HG02970 (cell line): Measurements from ENCODE around the gene CYP2S1.
"Not testable (repeated sequence)": the region's sequence is repeated elsewhere in the genome, so short reads cannot be mapped to it uniquely, and the experiment has no call there.

Source experiments
- ATAC-seq: cut with Tn5 transposase; IDR thresholded peaks from one replicate; pipeline ENCODE4 v1.9.1; 2021; ENCODE audit warnings: mild to moderate bottlenecking, moderate library complexity, moderate number of reproducible peaks; ENCODE audit not compliant: unreplicated experiment, low FRiP score

The CYP2S1 gene

DNA sequence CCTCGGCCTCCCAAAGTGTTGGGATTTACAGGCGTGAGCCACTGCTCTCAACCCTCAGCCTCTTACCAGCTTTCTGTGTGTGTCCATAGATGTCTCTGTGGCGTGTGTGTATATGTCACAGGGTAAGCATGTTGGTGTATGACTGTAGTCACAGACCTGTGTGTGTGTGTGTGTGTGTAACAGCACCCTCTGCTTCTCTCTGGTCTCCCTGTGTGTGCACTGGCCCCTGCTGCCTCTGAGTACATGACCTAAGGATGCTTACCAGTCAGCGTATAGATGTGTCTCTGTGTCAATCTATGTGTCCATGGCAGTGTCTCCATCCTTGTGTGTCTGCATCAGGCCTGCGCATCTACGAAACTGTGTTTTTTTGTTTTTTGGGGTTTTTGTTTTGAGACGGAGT is 31.6 kb downstream of the CYP2S1 start:
- no peak for ATAC-seq

DNA sequence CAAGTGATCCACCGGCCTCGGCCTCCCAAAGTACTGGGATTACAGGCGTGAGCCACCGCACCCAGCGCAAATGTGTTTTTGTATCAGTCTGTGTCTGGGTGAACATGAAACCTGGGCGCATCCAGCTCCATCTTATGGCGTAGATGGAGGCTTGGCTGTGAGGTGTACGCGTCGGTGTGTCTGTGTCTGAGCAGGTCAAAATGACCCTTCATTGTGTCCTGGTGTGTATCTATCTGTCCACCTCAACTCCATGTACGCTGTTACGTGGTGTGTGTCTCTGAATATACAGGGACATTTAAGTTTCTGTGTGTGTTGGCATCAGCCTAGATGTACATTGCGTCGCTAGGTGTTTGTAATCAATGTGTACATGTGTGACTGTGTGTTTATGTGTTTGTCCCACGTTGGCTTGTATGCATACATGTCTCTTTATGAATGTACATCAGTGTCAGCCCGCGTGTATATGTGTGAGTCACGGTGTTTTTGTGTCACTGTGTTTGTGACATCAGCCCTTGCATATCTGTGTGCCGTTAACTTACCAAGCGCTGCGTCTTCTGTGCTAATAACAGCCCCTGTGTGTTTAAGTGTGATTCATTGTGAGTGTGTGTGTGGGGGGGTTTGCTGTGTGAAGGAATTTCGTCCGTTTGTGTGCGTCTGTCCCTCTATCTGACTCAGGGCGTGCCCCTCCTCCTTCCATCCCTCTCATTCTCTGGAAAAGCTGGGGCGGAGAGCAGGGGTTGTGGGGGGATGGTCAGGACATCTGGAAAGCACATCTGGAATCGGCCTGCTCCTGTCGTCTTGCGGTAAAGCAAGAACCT is 32.4 kb downstream of the CYP2S1 start:
- ATAC-seq: no peak

DNA sequence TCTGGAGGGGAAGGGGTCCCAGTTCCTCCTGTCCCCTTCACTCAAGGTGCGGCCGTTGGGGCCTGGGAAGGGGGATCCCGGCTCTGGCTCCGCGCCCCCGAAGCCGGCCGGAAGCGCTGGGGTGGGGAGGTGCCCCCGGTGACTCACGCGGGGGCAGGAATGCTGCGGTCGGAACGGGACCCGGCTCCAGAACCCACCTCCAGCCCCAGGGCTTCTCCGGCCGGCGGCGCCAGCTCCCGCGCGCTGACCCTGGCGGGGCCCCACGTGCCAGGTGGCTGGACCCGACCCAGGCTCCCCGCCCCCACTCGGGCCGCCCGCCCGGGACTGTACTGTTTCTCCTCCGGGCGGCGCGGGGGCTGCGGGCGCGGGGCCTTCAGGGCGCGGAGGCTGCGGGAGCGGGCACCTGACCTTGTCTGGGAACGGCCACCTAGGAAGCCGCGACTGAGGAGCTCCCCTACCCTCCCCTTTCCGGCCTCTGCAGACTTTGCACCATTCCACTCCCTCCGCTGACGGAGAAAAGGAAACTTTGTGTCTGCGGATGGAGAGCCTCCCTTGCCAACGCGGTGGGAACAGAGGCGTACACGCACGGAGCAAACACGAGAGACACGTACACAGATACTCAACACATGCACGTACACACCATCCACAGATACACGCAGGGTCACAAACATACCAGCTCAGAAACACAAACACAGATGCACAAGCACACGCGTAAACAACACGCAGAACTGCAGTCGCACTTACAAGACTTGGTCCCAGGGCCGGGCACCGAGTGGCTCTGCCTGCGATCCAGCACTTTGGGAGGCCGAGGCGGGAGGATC is 33.2 kb downstream of the CYP2S1 start:
- no peak for ATAC-seq

DNA sequence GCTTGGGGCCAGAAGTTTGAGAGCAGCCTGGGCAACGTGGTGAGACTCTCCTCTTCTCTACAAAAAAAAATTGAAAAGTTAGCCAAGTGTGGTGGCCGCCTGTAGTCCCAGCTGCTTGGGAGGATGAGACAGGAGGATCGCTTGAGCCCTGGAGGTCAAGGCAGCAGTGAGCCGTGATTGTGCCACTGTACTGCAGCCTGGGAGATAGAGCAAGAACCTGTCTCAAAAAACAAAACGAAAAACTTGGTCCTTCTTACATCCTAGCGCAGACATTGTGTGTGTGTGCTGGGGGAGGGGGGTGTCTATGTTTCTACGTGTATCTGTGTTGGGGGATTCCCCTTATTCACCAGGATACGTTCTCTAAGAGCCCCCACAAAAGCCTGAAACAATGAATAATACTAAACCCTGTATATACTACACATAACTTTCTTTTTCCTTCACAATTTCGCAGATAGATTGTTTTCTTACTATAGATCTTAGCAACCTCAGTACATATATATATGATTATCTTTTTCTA is 33.9 kb downstream of the CYP2S1 start:
- ATAC-seq: no peak

DNA sequence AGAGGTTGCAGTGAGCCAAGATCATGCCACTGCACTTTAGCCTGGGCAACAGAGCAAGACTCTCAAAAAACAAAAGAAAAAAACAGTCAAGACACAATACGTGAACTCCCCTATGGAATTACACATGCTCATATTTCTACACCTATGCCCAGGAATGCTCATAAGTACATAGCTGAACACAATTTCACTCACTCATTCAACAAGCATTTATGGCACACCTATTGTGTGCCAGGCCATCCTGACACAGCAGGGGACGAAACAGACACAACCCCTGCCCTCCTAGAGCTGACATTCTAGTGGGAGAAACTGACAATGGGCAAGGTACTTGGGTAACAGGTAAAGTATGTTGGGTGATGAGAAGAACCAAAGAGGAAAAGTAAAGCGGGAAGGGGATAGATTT is 35.5 kb downstream of the CYP2S1 start:
- ATAC-seq: no peak

DNA sequence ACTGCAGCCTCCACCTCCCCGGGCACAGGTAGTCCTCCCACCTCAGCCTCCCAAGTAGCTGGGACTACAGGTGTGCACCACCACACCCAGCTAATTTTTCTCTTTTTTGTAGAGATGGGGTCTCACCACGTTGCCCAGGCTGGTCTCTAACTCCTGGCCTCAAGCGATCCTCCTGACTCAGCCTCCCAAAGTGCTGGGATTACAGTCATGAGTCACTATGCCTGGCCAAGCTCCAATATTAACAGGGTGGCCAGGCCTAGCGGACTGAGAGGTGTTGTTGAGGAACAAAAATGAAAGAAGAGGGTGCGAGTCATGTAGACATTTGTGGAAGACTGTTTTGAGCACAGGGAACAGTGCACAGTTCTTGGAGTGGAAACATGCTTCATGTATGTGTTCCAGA is 36.3 kb downstream of the CYP2S1 start:
- ATAC-seq: not testable (repeated sequence)

DNA sequence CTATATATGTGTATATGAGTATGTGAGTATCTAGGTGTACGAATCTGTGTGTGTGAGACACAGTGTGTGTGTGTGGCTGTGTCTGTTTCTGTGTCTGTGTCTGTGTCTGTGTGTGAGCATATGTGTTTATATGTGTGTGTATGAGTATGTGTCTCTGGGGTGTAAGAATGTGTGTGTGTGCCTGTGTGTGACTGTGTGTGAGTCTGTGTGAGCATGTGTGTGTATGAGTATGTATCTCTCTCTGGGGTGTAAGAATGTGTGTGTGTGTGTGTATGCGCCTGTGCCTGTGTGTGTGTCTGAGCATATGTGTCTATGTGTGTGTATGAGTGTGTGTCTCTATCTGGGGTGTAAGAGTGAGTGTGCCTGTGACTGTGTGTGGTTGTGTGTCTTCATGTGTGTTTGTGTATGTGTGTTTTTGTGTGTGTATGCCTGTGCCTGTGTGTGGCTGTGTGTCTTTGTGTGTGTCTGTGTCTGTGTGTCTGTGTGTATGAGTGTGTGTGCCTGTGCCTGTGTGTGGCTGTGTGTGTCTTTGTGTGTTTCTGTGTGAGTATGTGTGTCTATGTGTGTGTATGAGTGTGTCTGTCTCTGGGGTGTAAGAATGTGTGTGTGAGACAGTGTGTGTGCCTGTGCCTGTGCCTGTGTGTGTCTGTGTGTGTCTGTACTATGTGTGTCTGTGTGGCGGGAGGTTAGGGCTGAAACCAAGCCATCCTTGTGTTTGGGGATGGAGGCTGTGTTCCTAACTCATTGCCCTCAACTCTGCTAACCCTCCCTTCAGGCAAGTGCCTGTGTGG is 37.2 kb downstream of the CYP2S1 start:
- no peak for ATAC-seq

DNA sequence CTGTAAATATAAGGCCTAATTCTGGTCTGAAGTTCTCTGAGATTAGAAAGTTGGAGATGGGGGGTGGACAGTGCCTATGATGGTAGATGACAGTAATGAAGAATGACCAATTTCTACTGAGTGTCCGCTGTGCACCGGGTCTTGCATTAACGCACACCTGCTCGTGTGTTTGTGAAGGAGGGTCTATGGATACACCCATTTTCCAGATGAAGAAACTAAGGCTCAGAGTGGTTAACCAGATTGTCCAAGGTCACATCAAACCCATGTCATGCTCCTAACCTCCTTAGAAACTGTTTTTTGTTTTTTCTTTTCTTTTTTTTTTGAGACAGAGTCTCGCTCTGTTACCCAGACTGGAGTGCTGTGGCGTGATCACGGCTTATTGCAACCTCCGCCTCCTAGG is 39.7 kb downstream of the CYP2S1 start:
- no peak for ATAC-seq

DNA sequence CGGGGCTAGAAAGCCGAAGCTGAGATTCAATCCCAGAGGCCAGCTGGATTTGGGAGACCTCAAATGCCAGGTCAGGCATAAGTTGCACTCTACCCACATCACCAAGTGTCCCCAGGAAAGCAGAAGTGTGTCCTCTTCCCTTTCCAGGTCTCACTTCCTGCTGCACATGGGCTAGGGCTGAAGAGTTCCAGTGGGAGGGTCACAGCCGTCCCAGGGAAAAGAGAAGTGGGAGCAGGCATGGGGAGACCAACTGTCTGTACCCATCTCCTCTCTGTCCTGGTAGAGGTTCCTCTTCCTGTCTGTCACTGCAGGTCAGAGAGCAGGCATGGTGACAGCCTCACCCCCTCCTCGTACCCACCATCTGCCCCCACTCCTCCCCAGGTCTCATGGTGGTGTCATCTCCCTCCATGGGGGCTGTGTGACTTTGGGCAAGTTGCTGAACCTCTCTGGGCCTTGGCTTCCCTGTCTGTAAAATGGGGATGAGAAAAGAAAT is 40.8 kb downstream of the CYP2S1 start:
- ATAC-seq: no peak

DNA sequence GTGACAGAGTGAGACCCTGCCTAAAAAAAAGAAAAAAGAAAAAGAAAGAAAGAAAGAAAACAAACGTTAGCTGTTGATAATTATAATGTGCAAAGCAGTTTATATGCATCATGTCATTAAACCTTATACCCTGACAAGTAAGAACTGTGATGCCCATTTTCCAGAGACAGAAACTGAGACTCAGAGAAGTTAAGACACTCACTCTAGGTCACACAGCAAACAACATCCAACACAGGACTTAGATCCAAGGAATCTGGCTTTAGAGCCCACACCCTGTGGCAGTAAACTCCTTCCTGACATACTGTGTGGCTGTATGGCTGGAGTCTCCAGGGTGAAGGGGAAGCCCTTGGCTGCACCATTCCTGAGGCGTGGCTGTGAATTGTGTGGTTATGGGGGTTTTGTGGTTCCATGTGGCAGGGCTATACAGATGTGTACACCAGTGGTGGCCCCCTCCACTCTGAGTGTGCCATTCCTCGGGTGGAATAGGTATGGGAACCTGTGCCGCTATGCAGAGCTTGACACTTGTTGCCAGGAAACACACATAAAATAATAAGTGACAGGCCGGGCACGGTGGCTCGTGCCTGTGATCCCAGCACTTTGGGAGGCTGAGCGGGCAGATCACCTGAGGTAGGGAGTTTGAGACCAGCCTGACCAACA is 41.6 kb downstream of the CYP2S1 start:
- ATAC-seq: no peak

DNA sequence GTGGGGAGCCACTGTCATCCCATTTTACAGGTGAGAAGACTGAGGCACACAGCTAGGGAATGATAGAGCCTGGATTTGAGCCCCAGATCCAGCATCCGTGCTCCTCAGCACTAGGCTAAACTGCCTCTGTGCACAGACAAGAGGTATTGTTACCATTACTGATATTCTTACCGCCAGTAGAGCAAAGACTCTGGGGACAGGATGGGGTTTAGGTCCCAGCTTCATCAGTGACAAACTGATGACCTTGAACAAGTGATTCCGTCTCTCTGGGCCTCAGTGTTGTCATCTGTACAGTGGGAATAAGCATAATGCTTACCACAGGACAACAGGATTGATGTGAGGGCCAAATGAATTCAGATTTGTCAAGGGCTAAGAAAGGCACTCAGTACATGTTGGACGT is 42.5 kb downstream of the CYP2S1 start:
- ATAC-seq: no peak

DNA sequence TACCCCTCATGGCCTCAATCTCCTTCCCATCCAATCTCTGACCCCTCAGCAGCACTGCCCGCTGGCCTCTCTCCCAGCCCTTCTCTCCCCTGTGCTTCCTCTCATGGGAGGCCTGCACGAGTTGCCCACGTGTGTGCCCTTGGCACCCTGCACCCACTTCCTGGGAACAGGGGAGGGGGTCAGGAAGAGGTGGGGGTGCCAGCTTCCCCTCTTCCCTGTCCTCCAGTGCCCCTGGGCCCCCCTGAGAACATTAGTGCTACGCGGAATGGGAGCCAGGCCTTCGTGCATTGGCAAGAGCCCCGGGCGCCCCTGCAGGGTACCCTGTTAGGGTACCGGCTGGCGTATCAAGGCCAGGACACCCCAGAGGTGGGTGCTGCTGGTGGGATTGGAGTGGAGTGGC is 45.2 kb downstream of the CYP2S1 start:
- ATAC-seq: no peak

DNA sequence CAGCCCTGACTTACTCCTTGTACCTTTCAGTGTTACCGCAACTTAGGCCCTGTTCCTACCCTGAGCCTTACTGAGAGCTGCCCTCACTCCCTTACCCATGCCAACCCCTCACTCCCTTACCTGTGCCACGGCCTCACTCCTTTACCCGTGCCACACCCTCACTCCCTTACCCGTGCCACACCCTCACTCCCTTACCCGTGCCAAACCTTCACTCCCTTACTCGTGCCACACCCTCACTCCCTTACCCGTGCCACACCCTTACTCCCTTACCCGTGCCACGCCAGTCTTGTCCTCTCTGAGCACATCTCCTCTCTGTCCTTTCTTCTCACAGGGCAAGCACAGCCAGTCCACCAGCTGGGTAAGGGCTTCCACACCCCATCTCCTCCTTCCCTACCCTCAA is 46.3 kb downstream of the CYP2S1 start:
- ATAC-seq: no peak

DNA sequence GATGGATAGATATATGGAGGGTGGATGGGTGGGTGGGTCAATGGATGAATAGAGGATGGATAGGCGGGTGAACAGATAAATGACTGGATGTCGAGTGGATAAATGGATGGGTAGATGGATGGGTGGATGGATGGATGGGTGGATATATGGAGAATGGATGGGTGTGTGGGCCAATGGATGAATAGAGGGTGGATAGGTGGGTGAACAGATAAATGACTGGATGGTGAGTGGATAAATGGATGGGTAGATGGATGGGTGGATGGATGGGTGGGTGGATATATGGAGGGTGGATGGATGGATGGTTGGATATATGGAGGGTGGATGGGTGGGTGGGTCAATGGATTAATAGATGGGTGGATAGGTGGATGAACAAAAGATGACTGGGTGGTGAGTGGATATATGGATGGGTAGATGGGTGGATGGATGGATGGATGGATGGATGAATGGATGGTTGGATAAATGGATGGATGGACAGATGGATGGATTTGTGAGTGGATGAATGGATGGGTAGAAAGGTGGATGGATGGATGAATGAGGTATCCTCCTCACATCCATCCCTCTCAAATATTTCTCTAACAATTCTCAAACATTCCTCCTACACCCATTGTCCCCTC is 47.0 kb downstream of the CYP2S1 start:
- no peak for ATAC-seq

DNA sequence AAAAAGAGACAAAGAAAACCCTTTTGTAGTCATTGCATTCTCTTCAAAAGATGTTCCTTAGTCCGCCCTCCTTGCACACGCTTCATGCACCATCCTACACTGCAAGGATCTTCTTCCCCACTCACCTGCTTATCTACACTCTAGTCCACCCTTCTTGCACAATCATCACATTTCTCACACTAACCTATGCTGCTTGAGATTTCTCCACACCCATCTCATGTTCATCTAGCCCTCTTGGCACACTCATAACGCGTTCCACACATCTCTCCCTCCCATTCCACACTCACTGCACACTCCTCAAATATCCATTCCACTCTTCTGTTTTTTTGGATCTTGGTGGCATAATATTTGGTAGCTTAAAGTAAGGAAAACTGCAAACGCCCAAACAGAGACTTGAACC is 48.8 kb downstream of the CYP2S1 start:
- ATAC-seq: no peak

DNA sequence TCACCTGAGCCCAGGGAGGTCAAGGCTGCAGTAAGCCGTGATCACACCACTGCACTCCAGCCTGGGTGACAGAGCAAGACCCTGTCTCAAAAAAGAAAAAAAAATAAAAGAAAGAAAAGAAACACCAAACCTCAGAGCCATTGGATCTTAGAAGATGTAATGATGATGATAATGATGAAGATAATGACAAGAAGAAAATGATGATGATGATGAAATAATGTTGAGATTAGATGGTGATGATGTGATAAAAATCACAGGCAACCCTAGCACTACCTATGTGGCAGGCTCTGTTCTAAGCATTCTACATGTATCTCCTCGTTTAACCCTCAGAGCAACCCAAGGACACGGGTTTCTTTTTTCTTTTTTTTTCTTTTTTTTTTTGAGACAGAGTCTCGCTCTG is 51.1 kb downstream of the CYP2S1 start:
- ATAC-seq: no peak

DNA sequence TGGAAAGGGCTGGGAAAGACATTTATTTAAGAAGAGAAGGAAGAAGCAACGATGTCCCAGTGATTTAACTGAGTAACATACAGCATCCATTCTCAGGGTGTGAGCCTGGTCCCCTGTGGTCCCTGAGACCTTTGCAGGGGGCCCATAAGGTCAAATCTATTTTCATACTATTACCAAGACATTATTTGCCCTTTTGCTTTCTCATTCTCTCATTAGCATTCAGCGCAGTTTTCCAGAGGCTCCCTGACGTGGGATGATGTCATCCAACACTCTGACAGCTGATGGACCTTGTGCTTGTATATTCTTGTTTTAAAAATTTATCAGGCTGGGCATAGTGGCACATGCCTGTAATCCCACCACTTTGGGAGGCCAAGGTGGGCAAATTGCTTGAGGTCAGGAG is 52.8 kb downstream of the CYP2S1 start:
- ATAC-seq: no peak

DNA sequence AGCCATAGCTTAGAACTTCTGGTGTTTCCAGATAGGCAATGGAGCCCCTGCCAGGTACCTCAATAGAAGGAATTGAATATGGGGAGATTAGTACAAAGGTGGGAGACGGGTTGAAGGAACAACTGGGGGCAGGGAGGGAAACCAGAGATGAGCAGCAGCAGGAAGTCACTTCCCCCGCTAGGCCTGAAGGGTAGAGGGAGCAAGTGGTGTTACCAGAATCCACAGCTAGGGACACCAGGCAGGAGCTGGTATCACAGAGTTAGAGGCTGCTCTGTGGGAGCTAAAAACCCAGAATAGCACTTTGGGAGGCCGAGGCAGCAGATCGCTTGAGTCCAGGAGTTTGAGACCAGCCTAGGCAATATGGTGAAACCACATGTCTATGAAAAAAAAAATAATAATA is 55.9 kb downstream of the CYP2S1 start:
- ATAC-seq: no peak

DNA sequence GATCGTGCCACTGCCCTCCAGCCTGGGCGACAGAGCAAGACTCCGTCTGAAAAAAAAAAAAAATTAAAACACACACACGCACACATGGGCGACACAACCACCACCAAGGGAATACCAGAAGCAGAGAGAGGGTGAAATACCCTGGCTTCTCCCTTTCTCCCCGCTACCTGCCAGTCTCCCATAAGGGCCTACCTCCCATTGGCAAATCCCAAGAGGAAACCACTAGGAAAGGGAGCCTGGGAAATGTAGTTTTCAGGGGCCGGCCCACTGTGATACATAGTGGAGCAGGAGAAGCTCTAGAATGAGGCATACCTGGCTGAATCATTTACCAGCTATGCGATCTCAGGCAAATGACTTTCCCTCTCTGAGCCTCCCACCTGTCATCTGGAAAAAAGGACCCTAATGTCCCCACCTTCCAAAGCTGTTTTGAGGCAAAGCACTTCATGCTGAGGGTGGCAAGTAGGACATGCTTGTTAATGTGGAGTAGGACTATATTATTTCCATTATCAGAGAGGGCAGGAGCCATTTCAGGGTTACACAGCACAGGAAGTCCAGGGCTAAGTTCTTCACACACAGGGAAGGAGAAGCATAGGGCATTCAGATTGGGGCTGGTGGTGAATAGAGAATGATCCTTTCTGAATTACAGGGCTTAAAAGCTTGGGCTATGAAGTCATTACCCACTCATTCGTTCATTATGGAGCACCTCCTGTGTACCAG is 56.8 kb downstream of the CYP2S1 start:
- no peak for ATAC-seq
